Measurements from ENCODE around the gene ZNF574. TPM values are rescaled to one million over a fixed set of nuclear protein-coding genes. Genes with fewer than 3 reads are reported as not detected.
A peak's percentile ranks its signal among the peaks of the same experiment; 100 is the strongest.

The ZNF574 gene
- total and polyA plus RNA-seq, 5 experiments from 2014 or later: 7.8 to 21.5 (median 18.3) TPM

- Mint-ChIP-seq H3K9me3 (no peaks in the 10 kb centered on the region), H3K4me3 (no peak overlapping the region), H3K27me3 (peaks cover 0 to 5% (median 0%) of the 10 kb centered on the region in 5 donors), H3K4me1 (no peaks in the 10 kb centered on the region), H3K27ac (peak overlapping the region in 1 of 10 donors; percentile 43), H3K36me3 (no peaks in the 10 kb centered on the region)
- ATAC-seq (no peak), DNase-seq (no peak)
- POLR2A ChIA-PET: no interaction called here
These were observed 33.4 kb upstream of the ZNF574 start for GRCh38 chr19:42042455-42043170.

DNA sequence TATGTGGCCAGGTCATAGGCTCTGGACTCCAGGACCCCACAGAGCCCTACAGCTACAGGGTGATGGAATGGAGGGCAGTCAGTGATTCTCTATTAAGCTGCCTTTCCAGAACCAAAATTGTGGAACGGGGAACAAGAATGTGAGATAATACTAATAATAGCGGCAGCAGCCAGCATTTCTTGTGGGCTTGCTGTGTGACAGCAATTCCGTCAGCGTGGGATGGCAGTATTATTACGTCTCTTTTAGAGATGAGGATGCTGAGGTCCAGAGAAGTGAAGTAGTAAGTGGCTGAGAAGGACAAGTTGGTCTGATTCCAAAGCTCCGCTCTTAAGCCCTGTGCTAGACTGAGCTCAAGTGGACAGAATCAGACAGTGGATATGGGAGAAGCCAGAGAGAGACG lies 30.4 kb upstream of the ZNF574 start:
- DNase-seq (no peak), ATAC-seq (no peak)
- H3K27ac Mint-ChIP-seq: no peak overlapping the region
- no peak overlapping the region for H3K4me3 Mint-ChIP-seq
- peaks cover 0 to 3% (median 0%) of the 10 kb centered on the region in 5 donors for H3K27me3 Mint-ChIP-seq
- no peaks in the 10 kb centered on the region for H3K9me3 Mint-ChIP-seq
- H3K4me1 Mint-ChIP-seq: peaks cover 4 to 8% (median 7%) of the 10 kb centered on the region in 4 donors
- POLR2A ChIA-PET: no interaction called here
- H3K36me3 Mint-ChIP-seq: no peaks in the 10 kb centered on the region

DNA sequence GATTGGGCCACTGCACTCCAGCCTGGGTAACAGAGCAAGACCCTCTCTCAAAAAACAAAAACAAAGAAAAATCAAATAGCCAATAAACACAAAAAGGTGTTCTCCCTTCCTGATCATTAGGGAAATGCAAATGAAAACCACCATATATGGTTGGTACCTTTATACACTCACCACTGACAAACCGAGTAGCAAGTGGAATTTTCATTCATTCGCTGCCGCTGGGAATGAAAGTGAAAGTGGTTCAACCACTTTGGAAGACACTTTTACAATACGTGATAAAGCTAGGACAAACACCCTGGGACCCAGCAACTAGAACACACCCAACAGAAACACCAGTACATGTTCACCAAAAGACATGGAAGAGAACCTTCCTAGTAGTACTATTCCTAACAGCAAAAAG lies 27.0 kb upstream of the ZNF574 start:
- no peak for ATAC-seq
- Mint-ChIP-seq H3K4me3 (peak overlapping the region; percentile 23 to 76 (median 60)), H3K9me3 (no peaks in the 10 kb centered on the region), H3K36me3 (no peaks in the 10 kb centered on the region), H3K4me1 (peaks cover 4 to 8% (median 7%) of the 10 kb centered on the region in 4 donors), H3K27me3 (peaks cover 0 to 3% (median 0%) of the 10 kb centered on the region in 5 donors), H3K27ac (peak overlapping the region in 7 of 10 donors; percentile 10 to 68 (median 29))
- no peak for DNase-seq
- POLR2A ChIA-PET: no interaction called here

GRCh38 chr19:42051166-42052115 lies 24.5 kb upstream of the ZNF574 start:
- ATAC-seq: no peak
- DNase-seq: no peak
- Mint-ChIP-seq H3K4me3 (no peak overlapping the region), H3K36me3 (no peaks in the 10 kb centered on the region), H3K4me1 (peaks cover 4 to 8% (median 7%) of the 10 kb centered on the region in 4 donors), H3K9me3 (no peaks in the 10 kb centered on the region), H3K27me3 (no peaks in the 10 kb centered on the region), H3K27ac (no peak overlapping the region)
- POLR2A ChIA-PET: interaction anchor here (1.2 kb wide), 1 partner anchor 25 kb away, joined by 3 read pairs; the partner anchor contains the start of gene ZNF574

DNA sequence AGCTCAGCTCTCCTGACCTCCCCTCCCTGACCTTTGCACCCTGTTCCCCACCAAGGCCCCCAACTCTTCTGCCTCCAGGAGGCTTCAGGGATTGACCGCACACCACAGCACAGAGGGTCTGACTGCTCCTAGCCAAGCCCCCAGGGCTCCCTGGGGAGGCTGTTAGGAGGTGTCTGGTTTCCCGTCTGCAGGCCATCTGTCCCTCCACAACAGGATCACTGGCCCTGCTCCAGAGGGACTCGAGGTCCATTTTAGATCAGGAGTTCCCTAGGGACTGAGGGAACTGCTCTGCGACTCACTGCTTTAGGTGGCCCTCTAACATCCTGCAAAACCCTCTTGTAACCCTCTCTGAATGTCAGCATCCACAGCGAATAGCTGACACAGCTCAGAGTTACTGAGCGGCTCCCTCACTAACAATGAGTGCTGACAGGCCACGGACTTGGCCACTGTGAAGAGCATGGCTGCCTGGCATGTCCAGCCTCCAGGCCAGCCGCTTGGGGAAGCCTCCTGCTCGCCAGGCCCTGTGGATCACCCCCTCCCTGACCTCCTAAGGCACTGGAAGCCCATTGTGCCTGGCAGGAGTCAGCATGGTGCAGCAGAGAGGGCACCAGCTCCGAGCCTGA lies 23.6 kb upstream of the ZNF574 start:
- Mint-ChIP-seq H3K4me1 (peaks cover 4 to 8% (median 7%) of the 10 kb centered on the region in 4 donors), H3K27ac (no peak overlapping the region), H3K9me3 (no peaks in the 10 kb centered on the region), H3K27me3 (no peaks in the 10 kb centered on the region), H3K4me3 (no peak overlapping the region), H3K36me3 (no peaks in the 10 kb centered on the region)
- DNase-seq (no peak), ATAC-seq (no peak)
- POLR2A ChIA-PET: no interaction called here

GRCh38 chr19:42053037-42053935 lies 22.7 kb upstream of the ZNF574 start:
- no peak for DNase-seq
- ATAC-seq: no peak
- Mint-ChIP-seq H3K4me3 (no peak overlapping the region), H3K4me1 (peaks cover 4 to 8% (median 7%) of the 10 kb centered on the region in 4 donors), H3K9me3 (no peaks in the 10 kb centered on the region), H3K36me3 (no peaks in the 10 kb centered on the region), H3K27me3 (no peaks in the 10 kb centered on the region), H3K27ac (no peak overlapping the region)
- POLR2A ChIA-PET: interaction anchor here (0.6 kb wide), 1 partner anchor 88 kb away, joined by 3 read pairs; no protein-coding TSS in a partner anchor

GRCh38 chr19:42054205-42054604 lies 21.8 kb upstream of the ZNF574 start:
- POLR2A ChIA-PET: no interaction called here
- DNase-seq (no peak), ATAC-seq (no peak)
- H3K4me1 Mint-ChIP-seq: peaks cover 3 to 5% (median 4%) of the 10 kb centered on the region in 4 donors
- no peaks in the 10 kb centered on the region for H3K9me3 Mint-ChIP-seq
- H3K27ac Mint-ChIP-seq: no peak overlapping the region
- no peaks in the 10 kb centered on the region for H3K27me3 Mint-ChIP-seq
- H3K4me3 Mint-ChIP-seq: no peak overlapping the region
- no peaks in the 10 kb centered on the region for H3K36me3 Mint-ChIP-seq

DNA sequence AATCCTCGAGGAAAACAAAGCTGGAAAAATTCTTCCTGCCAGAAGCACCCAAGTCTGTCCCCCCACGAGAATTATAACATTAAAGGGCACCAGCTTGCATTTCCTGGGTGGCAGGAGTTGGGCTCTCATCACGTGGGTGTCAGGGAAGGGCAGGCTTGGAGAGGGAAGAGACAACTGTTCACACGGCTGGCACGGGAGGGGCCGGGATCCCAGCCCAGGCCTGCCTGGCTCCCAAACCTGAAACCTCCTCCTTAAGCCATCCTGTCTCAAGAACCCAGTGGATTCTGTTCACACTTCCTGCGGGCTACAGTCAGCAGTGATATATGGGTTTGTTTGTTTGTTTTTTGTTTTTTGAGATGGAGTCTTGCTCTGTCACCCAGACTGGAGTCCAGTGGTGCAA lies 18.1 kb upstream of the ZNF574 start:
- peaks cover 0 to 4% (median 0%) of the 10 kb centered on the region in 5 donors for H3K27me3 Mint-ChIP-seq
- no peak overlapping the region for H3K4me3 Mint-ChIP-seq
- ATAC-seq (no peak), DNase-seq (no peak)
- no peaks in the 10 kb centered on the region for H3K9me3 Mint-ChIP-seq
- no peak overlapping the region for H3K27ac Mint-ChIP-seq
- no peaks in the 10 kb centered on the region for H3K36me3 Mint-ChIP-seq
- H3K4me1 Mint-ChIP-seq: peaks cover 0 to 2% (median 0%) of the 10 kb centered on the region in 4 donors
- POLR2A ChIA-PET: no interaction called here

DNA sequence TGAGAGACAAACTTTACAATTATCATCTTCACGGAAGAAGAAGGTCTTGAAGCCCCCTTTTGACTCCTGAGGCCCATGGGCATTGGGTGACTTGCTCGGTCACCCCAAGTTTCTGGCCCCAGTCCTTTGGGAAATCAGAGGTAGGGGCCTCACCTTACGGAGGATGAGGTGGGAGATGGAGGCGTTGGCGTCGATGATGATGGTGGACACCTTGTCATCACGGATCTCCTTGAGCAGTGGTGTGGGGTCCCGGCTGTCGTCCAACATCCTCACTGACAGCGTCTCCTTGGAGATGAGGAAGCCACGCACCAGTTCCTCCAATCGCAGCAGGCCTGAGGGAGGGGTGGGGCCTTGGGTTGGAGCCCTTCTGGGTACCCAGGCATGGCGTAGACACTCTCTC lies 16.8 kb upstream of the ZNF574 start:
- Mint-ChIP-seq H3K9me3 (no peaks in the 10 kb centered on the region), H3K36me3 (no peaks in the 10 kb centered on the region), H3K27ac (peak overlapping the region in 1 of 10 donors; percentile 84), H3K4me1 (peaks cover 0 to 2% (median 0%) of the 10 kb centered on the region in 4 donors), H3K4me3 (no peak overlapping the region), H3K27me3 (peaks cover 0 to 9% (median 5%) of the 10 kb centered on the region in 5 donors)
- POLR2A ChIA-PET: no interaction called here
- no peak for DNase-seq
- no peak for ATAC-seq

DNA sequence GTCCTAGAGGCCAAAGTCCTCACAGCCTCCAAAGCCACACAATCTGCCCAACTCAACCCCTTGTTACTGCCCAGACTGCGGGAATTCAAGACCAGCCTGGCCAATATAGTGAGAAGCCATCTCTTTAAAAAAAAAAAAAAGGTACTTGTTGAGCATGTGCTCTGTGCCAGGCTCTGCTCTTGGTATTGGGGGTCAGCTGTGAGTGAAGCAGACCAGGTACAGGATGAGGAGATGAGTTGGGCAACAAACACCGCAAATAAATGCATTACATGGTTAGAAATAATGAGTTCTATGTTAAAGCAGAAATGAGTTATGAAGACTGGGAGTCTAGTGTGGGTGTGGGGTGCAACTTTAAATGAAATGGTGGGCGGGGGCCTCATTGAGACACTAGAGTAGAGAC lies 15.8 kb upstream of the ZNF574 start:
- Mint-ChIP-seq H3K4me3 (no peak overlapping the region), H3K36me3 (no peaks in the 10 kb centered on the region), H3K4me1 (peaks cover 0 to 2% (median 0%) of the 10 kb centered on the region in 4 donors), H3K27ac (peak overlapping the region in 1 of 10 donors; percentile 39), H3K27me3 (peaks cover 0 to 16% (median 13%) of the 10 kb centered on the region in 5 donors), H3K9me3 (no peaks in the 10 kb centered on the region)
- POLR2A ChIA-PET: no interaction called here
- DNase-seq (no peak), ATAC-seq (no peak)

DNA sequence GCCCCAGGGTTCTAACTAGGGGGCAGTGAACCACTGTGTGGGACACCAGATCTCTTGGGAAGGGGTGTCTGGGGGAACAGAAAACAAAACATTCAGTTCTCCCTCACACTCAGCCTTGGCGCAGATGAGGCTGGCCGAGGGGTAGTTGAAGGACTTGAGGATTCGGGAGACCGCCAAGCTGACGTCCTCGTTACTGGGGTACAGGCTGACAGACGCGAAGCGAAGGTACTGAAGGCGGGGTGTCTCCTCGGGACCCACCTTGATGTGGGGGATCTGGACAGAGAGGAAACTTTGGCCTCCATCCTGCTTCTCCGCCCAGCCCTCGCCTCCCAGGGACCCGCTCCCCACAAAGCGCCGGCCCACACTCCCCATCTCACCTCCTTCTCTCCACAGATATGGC lies 13.6 kb upstream of the ZNF574 start:
- Mint-ChIP-seq H3K9me3 (no peaks in the 10 kb centered on the region), H3K4me1 (peaks cover 0 to 2% (median 0%) of the 10 kb centered on the region in 4 donors), H3K36me3 (no peaks in the 10 kb centered on the region), H3K27ac (no peak overlapping the region), H3K27me3 (peaks cover 0 to 20% (median 13%) of the 10 kb centered on the region in 5 donors), H3K4me3 (no peak overlapping the region)
- ATAC-seq: no peak
- POLR2A ChIA-PET: no interaction called here
- no peak for DNase-seq

DNA sequence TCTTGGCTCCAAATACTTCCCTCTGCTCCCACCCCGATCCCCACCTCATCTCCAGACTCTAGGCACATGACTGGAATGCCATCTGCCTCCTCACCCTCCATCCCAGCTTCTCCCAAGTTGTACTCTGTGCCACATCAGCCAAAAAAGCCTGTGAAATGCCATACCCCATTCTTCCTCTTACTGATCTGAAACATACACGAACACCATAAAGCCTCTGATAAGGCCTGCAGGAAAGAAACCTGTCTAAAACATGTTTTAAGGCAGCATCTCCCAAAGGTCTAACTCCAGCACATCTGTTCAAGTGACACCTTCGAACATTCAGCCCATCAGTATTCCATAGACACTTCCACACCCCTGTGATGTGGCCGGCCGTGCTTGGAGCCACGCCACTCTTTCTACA lies 11.5 kb upstream of the ZNF574 start:
- POLR2A ChIA-PET: no interaction called here
- Mint-ChIP-seq H3K36me3 (no peaks in the 10 kb centered on the region), H3K27ac (no peak overlapping the region), H3K9me3 (no peaks in the 10 kb centered on the region), H3K27me3 (peaks cover 0 to 20% (median 13%) of the 10 kb centered on the region in 5 donors), H3K4me3 (no peak overlapping the region), H3K4me1 (no peaks in the 10 kb centered on the region)
- no peak for DNase-seq
- no peak for ATAC-seq
